GM18907 (cell line): Measurements from ENCODE around the gene ETFA.
"Not testable (repeated sequence)": the region's sequence is repeated elsewhere in the genome, so short reads cannot be mapped to it uniquely, and the experiment has no call there.

ENCODE experiments used
- ATAC-seq: cut with Tn5 transposase; IDR thresholded peaks from one replicate; pipeline ENCODE4 v1.9.1; 2021; ENCODE audit warnings: mild to moderate bottlenecking, moderate library complexity; ENCODE audit not compliant: unreplicated experiment

The ETFA gene

GRCh38 chr15:76327191-76328105, 16.2 kb upstream of the ETFA start:
- no peak for ATAC-seq

DNA sequence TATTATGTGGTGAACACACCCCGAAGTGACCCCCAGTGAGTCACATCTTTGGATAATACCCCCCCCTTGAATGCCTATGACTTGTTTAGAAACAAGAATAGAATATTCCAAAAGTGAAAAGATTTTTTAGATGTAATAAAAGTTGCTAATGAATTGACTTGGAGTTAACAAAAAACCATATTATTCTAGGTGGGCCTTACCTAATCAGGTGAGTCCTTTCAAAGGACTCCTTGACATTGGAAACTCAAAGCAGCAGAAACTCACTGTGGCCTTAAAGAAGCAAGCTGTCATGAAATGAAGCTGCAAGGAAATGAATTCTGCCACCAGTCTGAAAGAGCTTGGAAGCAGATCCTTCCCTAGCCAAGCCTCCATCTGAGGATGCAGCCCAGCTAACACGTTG, 14.4 kb upstream of the ETFA start:
- ATAC-seq: no peak

GRCh38 chr15:76324066-76324465, 12.8 kb upstream of the ETFA start:
- no peak for ATAC-seq

- no peak for ATAC-seq
Measured at GRCh38 chr15:76321602-76322001, 10.3 kb upstream of the ETFA start.

DNA sequence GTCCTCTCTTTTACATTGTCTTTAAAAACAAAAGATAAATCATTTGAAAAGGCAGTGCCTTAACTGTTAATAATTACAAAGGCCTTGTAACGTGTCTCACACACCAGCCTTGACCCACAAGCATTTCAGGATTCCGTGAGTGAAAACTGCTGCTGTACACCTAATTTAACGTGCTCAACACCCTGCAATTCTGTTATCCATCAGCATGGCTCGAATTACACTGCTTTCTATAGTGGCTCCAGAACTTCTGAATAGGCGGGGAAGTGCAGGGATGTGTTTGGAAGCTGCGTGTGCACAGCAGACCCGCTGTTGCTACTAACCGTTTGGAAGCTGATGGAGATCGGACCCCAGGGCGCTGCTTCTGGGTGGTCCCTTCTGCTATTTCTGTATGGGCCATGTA, 9.9 kb upstream of the ETFA start:
- no peak for ATAC-seq

- ATAC-seq: no peak
Measured at GRCh38 chr15:76320012-76320411, 8.7 kb upstream of the ETFA start.

DNA sequence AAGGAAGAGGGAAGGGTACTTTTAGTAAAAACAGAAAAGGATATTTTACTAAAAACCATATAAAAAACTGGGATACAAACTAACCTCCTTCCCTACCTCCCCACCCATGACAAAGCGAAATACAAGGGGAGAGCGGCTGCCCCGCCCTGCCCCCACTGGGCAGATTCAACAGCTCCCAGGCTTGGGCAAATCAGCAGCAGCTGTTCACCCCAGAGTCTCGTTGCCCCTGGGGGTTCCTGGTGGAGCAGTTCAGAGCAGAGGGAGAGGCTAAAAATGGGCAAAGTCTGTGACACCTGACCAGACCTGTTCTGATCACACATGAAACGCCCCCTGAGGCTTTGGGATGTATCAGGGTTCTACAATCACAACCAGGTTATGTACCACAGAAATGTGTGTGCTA, 2.5 kb upstream of the ETFA start:
- ATAC-seq: no peak

DNA sequence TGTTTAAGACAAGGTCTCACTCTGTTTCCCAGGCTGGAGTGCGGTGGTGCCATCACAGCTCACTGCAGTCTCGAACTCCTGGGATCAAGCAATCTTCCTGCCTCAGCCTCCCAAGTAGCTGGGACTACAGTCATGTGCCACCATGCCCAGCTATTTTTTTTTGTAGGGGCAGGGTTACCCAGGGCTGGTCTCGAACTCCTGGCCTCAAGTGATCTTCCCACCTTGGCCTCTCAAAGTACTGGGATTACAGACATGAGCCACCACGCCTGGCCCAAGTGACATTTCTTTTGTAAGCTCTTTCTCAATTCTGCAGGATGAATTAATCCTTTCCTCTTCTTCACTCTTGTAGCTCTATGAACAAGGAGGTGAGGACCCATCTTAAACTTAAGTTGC, 1.9 kb upstream of the ETFA start:
- ATAC-seq: not testable (repeated sequence)

- ATAC-seq: no peak
Measured at GRCh38 chr15:76312540-76313174, 1.4 kb upstream of the ETFA start.

GRCh38 chr15:76310475-76311099, 682 bp downstream of the ETFA start:
- ATAC-seq: peak; percentile 31

DNA sequence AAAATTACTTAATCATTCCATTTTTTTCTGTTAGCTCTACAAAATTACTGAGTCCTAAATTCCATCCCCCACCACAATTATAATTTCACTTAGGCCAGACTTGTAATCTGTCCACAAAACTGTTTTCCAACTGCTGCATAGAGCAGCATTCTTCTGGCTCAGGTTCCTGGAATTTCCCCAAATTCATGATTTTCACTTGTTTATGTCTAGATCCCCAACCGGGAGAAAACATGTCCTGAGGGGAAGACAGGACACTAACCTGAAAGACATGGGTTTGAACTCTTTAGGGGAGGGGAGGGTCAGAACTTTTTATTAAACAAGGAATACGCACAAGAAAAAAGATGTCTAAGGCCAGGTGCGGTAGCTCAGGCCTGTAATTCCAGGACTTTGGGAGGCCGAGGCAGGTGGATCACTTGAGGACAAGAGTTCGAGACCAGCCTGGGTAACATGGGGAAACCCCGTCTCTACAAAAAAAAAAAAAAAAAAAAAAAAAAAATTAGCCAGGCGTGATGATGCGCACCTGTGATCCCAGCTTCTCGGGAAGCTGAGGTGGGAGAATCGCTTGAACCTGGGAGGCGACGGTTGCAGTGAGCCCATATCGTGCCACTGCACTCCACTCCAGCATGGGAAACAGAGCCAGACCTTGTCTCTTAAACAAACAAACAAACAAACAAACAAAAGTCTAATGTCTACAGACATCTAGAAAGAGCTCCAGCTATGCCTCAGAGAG, 1.5 kb downstream of the ETFA start:
- ATAC-seq: no peak

GRCh38 chr15:76303909-76304308, 7.4 kb downstream of the ETFA start:
- ATAC-seq: no peak

- ATAC-seq: no peak
Measured at GRCh38 chr15:76299786-76300185, 11.5 kb downstream of the ETFA start.

- no peak for ATAC-seq
Measured at GRCh38 chr15:76298986-76299385, 12.3 kb downstream of the ETFA start.

GRCh38 chr15:76297951-76298350, 13.3 kb downstream of the ETFA start:
- ATAC-seq: not testable (repeated sequence)

GRCh38 chr15:76296849-76297248, 14.4 kb downstream of the ETFA start:
- no peak for ATAC-seq

DNA sequence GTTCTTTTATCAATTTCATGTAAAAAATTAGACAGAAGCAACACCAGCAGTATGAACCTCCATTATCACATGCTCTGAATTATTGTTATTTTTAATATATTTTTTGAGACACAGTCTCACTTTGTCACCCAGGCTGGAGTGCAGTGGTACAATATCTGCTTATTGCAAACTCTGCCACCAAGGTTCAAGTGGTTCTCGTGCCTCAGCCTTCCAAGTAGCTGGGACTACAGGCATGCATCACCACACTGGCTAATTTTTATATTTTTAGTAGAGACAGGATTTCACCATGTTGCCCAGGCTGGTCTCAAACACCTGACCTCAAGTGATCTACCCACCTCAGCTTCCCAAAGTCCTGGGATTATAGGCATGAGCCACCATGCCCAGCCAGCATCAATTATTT, 16.8 kb downstream of the ETFA start:
- ATAC-seq: not testable (repeated sequence)

DNA sequence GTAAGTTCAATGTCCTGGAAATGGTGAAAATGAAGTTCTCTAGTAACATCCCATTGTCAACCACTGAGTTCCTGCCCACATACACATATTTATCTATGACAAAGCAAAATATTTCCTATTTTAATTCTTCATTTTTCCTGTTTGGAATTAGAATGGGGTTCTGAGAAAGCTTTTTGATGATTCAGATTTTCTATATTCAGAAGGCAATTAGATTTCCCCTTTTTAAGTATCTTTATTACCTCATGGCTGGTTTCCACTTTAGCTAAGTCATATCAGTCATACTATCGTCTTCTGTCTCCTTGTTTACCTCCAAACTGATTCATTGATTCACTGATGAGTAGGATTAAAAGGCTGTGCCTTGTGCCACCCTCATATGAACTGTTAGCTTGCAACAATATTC, 17.9 kb downstream of the ETFA start:
- no peak for ATAC-seq

GRCh38 chr15:76289582-76289981, 21.7 kb downstream of the ETFA start:
- ATAC-seq: no peak

GRCh38 chr15:76286271-76286879, 24.9 kb downstream of the ETFA start:
- ATAC-seq: no peak
